GM18873 (cell line): ENCODE data around the gene THADA.
"Not testable (repeated sequence)": the region's sequence is repeated elsewhere in the genome, so short reads cannot be mapped to it uniquely, and the experiment has no call there.

ENCODE experiments used
- ATAC-seq: cut with Tn5 transposase; IDR thresholded peaks from one replicate; pipeline ENCODE4 v1.9.1; 2021; ENCODE audit warnings: mild to moderate bottlenecking, moderate library complexity, moderate number of reproducible peaks; ENCODE audit not compliant: unreplicated experiment, low FRiP score

The THADA gene, protein sequence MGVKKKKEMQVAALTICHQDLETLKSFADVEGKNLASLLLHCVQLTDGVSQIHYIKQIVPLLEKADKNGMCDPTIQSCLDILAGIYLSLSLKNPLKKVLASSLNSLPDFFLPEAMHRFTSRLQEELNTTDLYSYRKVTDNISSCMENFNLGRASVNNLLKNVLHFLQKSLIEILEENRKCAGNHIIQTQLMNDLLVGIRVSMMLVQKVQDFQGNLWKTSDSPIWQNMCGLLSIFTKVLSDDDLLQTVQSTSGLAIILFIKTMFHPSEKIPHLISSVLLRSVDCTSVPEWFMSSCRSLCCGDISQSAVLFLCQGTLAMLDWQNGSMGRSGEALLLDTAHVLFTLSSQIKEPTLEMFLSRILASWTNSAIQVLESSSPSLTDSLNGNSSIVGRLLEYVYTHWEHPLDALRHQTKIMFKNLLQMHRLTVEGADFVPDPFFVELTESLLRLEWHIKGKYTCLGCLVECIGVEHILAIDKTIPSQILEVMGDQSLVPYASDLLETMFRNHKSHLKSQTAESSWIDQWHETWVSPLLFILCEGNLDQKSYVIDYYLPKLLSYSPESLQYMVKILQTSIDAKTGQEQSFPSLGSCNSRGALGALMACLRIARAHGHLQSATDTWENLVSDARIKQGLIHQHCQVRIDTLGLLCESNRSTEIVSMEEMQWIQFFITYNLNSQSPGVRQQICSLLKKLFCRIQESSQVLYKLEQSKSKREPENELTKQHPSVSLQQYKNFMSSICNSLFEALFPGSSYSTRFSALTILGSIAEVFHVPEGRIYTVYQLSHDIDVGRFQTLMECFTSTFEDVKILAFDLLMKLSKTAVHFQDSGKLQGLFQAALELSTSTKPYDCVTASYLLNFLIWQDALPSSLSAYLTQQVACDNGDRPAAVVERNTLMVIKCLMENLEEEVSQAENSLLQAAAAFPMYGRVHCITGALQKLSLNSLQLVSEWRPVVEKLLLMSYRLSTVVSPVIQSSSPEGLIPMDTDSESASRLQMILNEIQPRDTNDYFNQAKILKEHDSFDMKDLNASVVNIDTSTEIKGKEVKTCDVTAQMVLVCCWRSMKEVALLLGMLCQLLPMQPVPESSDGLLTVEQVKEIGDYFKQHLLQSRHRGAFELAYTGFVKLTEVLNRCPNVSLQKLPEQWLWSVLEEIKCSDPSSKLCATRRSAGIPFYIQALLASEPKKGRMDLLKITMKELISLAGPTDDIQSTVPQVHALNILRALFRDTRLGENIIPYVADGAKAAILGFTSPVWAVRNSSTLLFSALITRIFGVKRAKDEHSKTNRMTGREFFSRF (N-terminal part only)

DNA sequence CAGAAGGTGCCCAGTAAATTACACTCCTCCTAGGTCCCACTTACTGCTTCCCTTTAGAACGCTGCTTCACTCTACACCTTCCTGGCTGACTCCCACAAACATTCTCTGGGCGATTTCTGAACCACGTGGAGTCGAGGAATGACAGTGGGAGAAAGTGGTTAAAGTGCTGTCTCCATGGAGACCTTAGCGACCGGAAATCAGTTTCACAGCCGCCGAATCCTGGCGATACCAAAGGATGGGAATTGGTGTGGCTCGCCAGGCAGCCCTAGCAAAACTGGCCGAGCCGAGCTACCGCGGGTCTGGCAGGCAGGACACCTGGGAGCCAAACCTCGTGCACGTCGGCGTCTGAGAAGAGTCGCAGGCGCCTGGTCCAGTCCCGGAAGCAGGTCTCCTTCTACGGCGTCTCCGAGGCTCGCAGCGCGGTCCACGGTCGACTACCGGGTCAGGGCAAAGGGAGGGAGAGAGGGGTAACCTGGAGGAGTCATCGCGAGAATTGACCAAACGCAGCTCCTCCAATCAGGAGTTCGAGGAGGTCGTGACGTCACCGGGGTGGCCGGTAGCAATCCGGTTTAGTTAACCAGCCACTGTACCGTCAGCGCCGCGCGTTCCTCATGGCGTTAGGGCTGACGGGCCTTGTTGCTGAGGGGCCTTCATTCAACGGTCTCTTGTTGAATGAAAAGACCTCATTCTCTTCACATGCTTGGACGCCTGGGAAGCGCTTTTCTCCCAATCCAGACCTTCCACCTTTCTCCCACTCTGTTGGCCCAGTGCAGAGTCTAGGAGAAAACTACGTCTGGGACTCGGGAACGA lies at the start of gene THADA:
Gene THADA, minus strand, starts transcription at position 436 of the 810 bp plus-strand sequence. CDS start 3,646 bp downstream, outside the sequence.
- peak; percentile 98 for ATAC-seq

DNA sequence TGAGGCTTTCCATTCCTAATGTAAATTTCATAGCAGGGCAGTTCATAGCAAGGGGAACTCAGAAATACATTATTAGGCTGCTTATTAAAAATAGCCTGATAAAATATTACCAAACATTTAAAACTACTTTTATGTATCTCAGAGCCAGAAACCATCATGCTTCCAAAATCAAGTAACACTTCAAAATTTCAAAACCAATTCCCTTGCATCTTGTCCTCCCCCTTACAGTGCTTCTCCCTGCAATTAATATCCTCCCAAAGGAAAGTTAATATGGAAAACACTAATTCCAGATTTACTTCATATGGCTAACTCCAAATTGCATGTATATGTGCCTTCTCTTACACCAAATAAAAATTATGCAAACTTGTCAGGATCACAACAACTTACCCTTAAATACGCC lies 47.8 kb upstream of the THADA start:
- no peak for ATAC-seq

DNA sequence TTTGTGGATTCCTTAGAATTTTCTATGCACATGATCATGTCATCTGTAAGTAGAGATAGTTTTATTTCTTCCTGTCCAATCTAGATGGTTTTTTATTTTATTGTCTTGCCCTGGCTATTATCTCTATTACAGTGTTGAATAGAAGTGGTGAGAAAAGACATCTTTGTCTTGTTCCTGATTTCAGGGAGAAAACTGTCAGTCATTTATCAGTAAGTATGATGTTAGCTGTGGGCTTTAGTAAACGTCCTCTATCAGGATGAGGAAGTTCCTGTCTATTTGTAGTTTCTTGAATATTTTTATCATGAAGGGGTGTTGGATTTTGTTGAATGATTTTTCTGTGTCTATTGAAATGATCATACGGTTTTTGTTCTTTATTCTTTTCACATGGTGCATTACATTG lies 46.5 kb upstream of the THADA start:
- ATAC-seq = no peak

DNA sequence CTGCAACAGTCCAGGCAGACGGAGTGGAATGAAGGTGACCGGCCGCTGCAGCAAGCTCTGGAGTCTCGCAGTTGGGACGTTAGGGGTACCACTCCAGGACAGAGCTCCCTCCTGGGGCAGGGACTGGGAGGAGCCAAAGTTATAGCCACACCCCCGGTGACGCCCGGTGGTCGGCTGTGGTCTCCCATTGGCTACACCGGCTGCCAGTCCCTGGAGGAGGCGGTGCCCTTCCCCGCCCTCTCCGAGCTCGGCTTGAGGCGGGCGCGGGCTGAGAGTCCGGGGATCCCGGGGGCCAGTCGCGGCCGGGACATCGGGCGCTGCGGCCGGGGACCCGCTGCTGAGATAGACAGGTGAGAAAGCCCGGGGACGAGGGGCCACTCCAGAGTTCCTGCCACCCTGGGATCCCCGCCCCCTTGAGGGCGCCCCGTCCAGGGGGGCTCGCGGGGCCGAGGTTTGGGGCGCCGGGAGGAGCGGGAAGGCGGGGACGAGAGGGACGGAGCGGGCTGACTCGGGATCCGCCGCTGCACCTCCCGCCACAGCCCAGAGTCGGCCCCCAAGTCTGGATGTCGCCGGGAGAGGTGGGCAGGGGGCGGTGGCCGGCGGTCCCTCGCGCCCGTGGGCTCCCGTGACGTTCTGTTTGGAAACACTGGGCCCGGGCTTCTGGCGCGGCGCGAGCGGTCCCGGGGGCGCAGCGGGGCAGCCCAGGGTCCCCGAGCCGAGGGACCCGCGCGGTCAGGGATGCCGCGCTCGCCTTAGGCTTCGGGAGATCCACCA lies 41.4 kb upstream of the THADA start, which contains the start of gene PLEKHH2:
Gene PLEKHH2, plus strand, starts transcription at position 231 of the 774 bp plus-strand sequence. CDS start 7,414 bp downstream, outside the sequence.
- peak; percentile 82 for ATAC-seq

DNA sequence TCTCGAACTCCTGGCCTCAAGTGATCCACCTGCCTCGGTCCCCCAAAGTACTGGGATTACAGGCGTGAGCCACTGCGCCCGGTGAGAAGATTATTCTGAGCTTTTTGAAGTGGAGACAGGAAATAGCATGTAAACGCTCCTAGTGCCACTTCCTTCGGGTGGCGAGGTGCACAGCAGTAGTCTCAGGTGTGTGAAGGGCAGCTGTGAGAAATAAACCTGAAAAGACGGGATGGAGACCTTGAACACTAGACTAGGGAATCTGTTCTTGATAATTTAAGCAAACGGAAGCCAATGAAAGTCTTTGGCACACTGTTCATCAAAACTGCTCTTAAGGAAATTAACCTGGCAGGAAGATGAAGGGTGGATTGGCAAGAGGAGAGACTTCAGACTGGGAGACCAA lies 40.8 kb upstream of the THADA start:
- no peak for ATAC-seq

DNA sequence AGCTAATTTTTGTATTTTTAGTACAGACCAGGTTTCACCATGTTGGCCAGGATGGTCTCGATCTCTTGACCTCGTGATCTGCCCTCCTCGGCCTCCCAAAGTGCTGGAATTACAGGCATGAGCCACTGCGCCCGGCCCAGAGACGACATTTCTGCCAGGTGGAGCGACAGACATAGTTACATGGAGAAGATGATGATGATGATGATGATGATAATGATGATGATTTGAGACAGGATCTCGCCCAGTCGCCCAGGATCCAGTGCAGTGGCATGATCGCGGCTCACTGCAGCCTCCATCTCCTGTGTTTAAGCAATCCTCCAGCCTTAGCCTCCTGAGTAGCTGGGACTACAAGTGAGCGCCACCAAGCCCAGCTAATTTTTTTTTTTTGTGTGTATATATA lies 40.3 kb upstream of the THADA start:
- not testable (repeated sequence) for ATAC-seq

DNA sequence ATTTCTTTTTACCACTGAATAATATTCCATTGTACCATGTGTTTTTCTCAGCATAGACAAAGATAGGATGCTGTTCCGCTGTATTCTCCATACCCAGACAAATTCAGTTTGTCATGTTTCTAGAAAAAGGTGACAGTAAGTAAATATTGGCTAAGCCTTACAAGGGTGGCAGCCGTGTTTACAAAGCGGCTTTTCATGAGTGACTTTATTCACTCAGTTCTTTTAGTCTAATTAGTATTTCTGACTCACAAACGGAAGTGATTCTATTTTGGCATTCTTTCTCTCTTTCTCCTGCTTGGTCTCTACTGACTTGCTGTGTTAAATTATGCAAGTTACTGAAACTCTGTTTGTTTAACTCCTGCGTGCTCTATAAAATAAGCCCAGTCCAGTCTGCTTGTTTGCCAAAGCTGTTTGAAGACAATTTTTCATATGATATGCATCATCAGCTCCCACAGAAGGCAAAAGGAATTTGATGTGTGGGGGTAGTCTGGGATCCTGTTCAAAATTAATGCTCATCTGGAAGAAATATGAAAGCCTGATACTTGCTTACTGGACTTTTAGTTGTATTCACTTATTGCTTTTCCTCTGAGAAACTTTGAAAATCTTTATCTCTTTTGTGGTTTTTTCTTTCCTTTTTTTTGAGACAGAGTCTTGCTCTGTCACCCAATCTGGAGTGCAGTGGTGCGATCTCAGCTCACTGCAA lies 38.9 kb upstream of the THADA start:
- no peak for ATAC-seq

DNA sequence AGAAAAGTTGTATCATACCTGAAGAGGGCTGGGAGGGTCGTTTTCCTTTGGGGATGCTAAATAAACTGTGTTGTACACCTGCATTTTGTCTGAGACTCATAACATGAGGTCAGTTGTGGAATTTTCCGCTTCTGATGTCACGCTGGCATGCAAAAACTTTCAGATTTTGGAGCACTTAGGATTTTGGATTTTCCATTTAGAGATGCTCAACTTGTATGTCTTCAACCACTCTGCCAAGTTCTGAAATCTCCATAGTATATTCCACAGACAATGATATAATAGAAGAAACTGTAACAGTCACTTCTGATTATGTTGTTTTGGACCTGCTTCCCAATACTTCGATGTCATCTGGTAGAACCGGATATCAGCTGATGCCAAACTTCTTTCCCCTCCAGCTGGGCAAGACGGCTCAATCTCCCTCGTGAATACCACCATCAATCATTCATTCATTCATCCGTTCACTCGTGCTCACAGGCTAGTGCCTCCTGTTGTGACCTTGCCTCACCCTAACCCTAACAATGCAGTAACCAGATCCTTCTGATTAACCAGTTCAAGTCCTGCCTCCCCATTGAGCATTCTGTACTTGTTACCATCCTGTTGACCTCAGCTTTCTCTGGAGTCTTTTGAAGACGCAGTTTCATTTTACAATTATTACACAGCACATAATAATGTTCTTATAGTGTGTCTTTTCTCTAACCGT lies 35.9 kb upstream of the THADA start:
- no peak for ATAC-seq

DNA sequence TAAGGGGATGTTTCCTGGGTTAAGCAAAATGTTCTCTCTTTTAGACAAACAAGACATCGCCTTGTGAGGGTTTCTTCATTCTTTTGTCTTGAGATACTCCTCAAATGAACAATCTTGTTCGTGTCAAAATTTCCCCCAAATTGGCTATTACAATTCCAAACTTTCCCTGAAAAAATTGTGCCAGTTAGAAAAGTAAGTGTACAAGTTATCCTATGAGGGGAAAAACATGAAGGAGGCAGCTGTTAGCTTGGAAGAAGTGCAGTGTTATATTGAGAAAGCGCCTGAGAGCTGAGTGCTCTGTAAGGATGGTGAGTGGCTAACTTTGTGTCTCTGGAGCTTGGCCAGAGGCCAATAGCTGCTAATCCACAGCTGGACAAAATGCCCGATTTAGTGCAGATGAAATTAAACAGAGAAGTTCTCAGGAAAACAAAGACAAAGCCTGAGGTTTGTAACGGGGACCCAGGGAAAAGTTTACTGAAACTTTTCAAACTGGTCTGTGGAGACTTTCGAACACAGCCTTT lies 27.2 kb upstream of the THADA start:
- no peak for ATAC-seq

DNA sequence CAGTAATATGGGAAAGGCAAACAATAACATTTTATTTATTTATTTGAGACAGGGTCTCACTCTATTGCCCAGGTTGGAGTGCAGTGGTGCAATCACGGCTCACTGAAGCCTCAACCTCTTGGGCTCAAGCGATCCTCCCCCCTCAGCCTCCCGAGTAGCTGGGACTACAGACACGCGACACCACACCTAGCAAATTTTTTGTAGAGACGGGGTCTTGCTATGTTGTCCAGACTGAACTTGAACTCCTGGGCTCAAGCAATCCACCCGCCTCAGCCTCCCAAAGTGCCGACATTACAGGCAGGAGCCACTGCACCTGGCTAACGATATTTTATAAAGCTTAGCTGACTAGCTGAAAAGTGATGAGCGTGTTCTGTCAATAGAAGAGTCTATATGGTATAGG lies 23.7 kb upstream of the THADA start:
- no peak for ATAC-seq

DNA sequence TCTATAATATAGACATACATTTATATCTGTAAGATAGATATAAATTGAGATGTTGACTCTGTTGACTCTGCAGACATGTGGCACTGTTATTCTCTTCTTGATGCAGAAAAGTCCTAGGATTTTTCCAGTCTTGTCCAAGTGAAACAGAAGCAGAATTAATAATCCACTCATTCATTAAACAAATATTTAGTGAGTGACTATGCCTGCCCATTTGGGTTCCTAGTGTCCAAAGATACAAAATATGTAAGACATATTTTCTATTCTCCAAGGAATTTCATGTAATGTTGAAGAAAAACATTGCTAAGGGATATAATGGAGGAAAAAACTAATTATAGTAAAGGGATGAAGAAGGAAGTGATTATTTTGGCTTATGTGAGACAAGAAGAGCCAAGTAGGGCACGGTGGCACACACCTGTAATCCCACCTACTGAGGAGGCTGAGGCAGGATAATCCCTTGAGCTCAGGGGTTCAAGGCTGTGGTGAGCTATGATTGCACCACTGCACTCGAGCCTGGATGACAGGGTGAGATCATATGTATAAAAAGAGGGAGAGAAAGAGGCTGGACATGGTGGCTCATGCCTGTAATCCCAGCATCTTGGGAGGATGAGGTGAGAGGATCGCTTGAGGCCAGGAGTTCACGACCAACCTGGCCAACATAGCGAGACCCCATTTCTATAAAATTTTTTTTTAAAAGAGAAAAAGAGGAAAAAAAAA lies 21.3 kb upstream of the THADA start:
- no peak for ATAC-seq

DNA sequence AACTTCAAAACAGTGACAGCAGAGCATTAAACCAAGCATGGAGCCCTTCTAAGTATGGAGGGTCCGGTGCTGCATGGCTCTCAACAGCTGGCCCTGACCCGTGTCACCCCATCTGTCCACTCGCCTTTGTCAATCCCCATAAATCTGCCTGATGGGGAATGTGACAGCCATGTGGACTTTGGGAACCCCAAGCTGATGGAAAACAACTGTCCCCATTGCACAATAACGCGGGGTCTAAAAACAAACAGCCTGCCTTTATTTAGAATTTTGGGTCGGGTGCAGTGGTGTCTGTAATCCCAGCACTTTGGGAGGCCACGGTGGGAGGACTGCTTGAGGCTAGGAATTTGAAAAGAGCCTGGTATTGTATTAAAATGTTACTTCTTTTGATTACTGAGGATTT lies 17.1 kb upstream of the THADA start:
- no peak for ATAC-seq

DNA sequence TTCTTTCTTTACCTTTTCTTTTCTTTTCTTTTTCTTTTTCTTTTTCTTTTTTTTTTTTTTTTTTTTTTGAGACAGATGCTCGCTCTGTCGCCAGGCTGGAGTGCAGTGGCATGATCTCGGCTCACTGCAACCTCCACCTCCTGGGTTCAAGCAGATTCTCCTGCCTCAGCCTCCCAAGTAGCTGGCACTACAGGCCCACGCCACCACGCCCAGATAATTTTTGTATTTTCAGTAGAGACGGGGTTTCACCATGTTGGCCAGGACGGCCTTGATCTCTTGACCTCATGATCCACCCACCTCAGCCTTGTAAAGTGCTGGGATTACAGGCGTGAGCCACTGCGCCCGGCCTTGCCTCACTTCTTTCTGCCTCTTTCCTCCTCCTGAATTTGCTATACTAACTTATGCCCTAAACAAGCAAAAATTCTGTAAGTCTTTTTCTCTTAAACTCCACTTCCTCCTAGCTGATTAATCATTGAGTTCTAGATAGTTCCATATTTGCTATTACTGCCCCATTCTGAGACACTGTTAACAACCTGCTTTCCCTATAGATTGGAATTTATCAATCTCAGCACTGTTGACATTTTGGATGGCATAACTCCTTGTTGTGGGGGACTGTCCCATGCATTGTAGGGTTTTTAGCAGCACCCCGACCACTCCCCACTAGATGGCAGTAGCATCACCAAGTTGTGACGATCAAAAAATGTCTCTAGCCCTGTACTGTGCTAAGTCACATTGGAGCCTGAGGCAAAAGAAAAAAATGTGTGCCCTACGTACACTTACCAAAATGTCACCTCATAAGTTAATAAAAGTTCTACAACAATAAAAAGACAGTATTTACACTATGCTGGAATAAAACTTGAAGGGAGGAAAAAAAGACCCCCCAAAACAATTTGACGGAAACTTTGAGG lies 16.4 kb upstream of the THADA start:
- no peak for ATAC-seq

DNA sequence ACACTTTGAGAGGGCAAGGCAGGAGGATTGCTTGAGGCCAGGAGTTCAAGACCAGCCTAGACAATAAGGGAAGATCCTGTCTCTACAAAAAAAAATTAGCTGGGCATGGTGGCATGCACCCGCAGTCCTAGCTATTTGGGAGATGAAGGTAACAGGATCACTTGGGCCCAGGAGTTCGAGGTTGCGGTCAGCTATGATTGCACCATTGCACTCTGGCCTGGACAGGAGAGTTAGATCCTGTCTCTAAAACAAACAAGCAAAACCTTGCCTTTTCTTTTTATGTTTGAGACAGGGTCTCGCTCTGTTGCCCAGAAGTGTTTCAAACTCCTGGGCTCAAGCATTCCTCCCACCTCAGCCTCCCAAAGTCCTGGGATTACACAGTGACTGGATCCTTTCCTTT lies 14.5 kb upstream of the THADA start:
- ATAC-seq = no peak

DNA sequence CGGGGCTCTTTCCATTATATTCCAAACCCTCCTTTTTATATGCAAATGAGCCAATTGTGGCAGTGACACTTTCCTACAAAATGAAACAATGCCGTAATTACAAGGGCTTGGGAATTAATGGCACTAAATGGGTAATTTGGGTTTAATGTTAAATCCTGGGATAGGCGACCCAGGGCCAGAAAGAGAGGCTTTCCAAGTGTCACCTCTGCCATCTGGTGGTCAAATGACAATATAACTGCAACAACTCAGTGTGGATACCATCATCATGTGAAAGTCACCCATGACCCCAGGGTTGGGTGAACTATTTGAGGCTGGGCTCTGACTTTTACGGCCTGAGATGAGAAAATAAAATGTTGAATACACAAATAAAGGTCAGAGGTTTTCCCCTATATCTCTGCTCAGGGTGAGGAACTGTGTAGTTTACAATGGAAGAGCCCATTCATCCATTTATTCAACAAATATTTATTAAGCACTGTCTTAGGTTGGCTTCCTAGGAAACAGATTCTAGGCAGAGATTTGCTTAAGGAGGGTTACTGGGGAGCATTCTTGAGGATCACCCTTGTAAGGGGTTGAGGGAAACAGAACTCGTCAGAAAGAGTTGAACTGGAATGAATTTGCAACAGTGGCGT lies 13.6 kb upstream of the THADA start:
- no peak for ATAC-seq
